Measurements from ENCODE around the gene DIO1. TPM values are rescaled to one million over a fixed set of nuclear protein-coding genes. Genes with fewer than 3 reads are reported as not detected.

DIO1 gene
- polyA plus RNA-seq, result under 1 TPM; 0.04 to 0.31 TPM

GRCh38 chr1:53893999-53894636 is at the start of gene DIO1:
Gene DIO1, plus strand, starts transcription at chr1:53894187. Its CDS starts 24 bp downstream, at chr1:53894211.
- Histone ChIP-seq H3K27ac (ENCODE audit: low read depth in 2 of 2, low read length in 1 of 2) (no peak within 1 kb of the TSS), H3K9me3 (ENCODE audit: control insufficient read depth in 2 of 2, insufficient read depth in 1 of 2, low read depth in 1 of 2, low read length in 1 of 2) (no peaks in the 10 kb centered on the region), H3K4me3 (ENCODE audit: low read depth in 1 of 2, low read length in 2 of 2) (no peak within 1 kb of the TSS), H3K36me3 (ENCODE audit: control insufficient read depth in 2 of 2, insufficient read depth in 2 of 2, low read length in 1 of 2) (no peaks in the 10 kb centered on the region), H3K4me1 (ENCODE audit: control insufficient read depth in 2 of 2, insufficient read depth in 2 of 2, low read length in 1 of 2) (peaks cover 0 to 6% of the 10 kb centered on the region in 2 donors), H3K27me3 (ENCODE audit: control insufficient read depth in 1 of 2, insufficient read depth in 2 of 2, low read length in 2 of 2) (no peaks in the 10 kb centered on the region)
- 71 to 74% methylated on average over 14 of the region's 14 CpGs for WGBS, 2 donors

GRCh38 chr1:53847980-53848379 is 46.0 kb upstream of the DIO1 start:
- H3K27me3 ChIP-seq (ENCODE audit: control insufficient read depth in 1 of 2, insufficient read depth in 2 of 2, low read length in 2 of 2), result no peaks in the 10 kb centered on the region
- WGBS, 2 donors, result 90 to 91% methylated on average over 6 of the region's 6 CpGs
- H3K9me3 ChIP-seq (ENCODE audit: control insufficient read depth in 2 of 2, insufficient read depth in 1 of 2, low read depth in 1 of 2, low read length in 1 of 2), result no peaks in the 10 kb centered on the region
- peaks cover 0 to 4% of the 10 kb centered on the region in 2 donors for H3K36me3 ChIP-seq (ENCODE audit: control insufficient read depth in 2 of 2, insufficient read depth in 2 of 2, low read length in 1 of 2)
- H3K4me3 ChIP-seq (ENCODE audit: low read depth in 1 of 2, low read length in 2 of 2), result no peak overlapping the region
- H3K4me1 ChIP-seq (ENCODE audit: control insufficient read depth in 2 of 2, insufficient read depth in 2 of 2, low read length in 1 of 2), result no peaks in the 10 kb centered on the region
- H3K27ac ChIP-seq (ENCODE audit: low read depth in 2 of 2, low read length in 1 of 2), result no peak overlapping the region

GRCh38 chr1:53850082-53850673 is 43.8 kb upstream of the DIO1 start:
- H3K9me3 ChIP-seq (ENCODE audit: control insufficient read depth in 2 of 2, insufficient read depth in 1 of 2, low read depth in 1 of 2, low read length in 1 of 2), result no peaks in the 10 kb centered on the region
- H3K36me3 ChIP-seq (ENCODE audit: control insufficient read depth in 2 of 2, insufficient read depth in 2 of 2, low read length in 1 of 2), result peaks cover 4 to 9% of the 10 kb centered on the region in 2 donors
- no peaks in the 10 kb centered on the region for H3K4me1 ChIP-seq (ENCODE audit: control insufficient read depth in 2 of 2, insufficient read depth in 2 of 2, low read length in 1 of 2)
- WGBS, 2 donors, result 84 to 89% methylated on average over 7 of the region's 7 CpGs
- H3K27me3 ChIP-seq (ENCODE audit: control insufficient read depth in 1 of 2, insufficient read depth in 2 of 2, low read length in 2 of 2), result no peaks in the 10 kb centered on the region
- no peak overlapping the region for H3K4me3 ChIP-seq (ENCODE audit: low read depth in 1 of 2, low read length in 2 of 2)
- H3K27ac ChIP-seq (ENCODE audit: low read depth in 2 of 2, low read length in 1 of 2), result no peak overlapping the region

- H3K36me3 ChIP-seq (ENCODE audit: control insufficient read depth in 2 of 2, insufficient read depth in 2 of 2, low read length in 1 of 2), result peaks cover 13 to 18% of the 10 kb centered on the region in 2 donors
- no peaks in the 10 kb centered on the region for H3K9me3 ChIP-seq (ENCODE audit: control insufficient read depth in 2 of 2, insufficient read depth in 1 of 2, low read depth in 1 of 2, low read length in 1 of 2)
- no peaks in the 10 kb centered on the region for H3K4me1 ChIP-seq (ENCODE audit: control insufficient read depth in 2 of 2, insufficient read depth in 2 of 2, low read length in 1 of 2)
- no peak overlapping the region for H3K27ac ChIP-seq (ENCODE audit: low read depth in 2 of 2, low read length in 1 of 2)
- H3K27me3 ChIP-seq (ENCODE audit: control insufficient read depth in 1 of 2, insufficient read depth in 2 of 2, low read length in 2 of 2), result no peaks in the 10 kb centered on the region
- H3K4me3 ChIP-seq (ENCODE audit: low read depth in 1 of 2, low read length in 2 of 2), result no peak overlapping the region
- 88 to 90% methylated on average over 9 of the region's 9 CpGs for WGBS, 2 donors
These were observed 42.3 kb upstream of the DIO1 start for GRCh38 chr1:53851571-53852285.

GRCh38 chr1:53860967-53861411 is 33.0 kb upstream of the DIO1 start:
- Histone ChIP-seq H3K9me3 (ENCODE audit: control insufficient read depth in 2 of 2, insufficient read depth in 1 of 2, low read depth in 1 of 2, low read length in 1 of 2) (no peaks in the 10 kb centered on the region), H3K27ac (ENCODE audit: low read depth in 2 of 2, low read length in 1 of 2) (no peak overlapping the region), H3K36me3 (ENCODE audit: control insufficient read depth in 2 of 2, insufficient read depth in 2 of 2, low read length in 1 of 2) (peaks cover 6 to 8% of the 10 kb centered on the region in 2 donors), H3K4me1 (ENCODE audit: control insufficient read depth in 2 of 2, insufficient read depth in 2 of 2, low read length in 1 of 2) (peaks cover 0 to 2% of the 10 kb centered on the region in 2 donors), H3K4me3 (ENCODE audit: low read depth in 1 of 2, low read length in 2 of 2) (no peak overlapping the region), H3K27me3 (ENCODE audit: control insufficient read depth in 1 of 2, insufficient read depth in 2 of 2, low read length in 2 of 2) (no peaks in the 10 kb centered on the region)

GRCh38 chr1:53862507-53862906 is 31.5 kb upstream of the DIO1 start:
- H3K9me3 ChIP-seq (ENCODE audit: control insufficient read depth in 2 of 2, insufficient read depth in 1 of 2, low read depth in 1 of 2, low read length in 1 of 2), result no peaks in the 10 kb centered on the region
- no peak overlapping the region for H3K4me3 ChIP-seq (ENCODE audit: low read depth in 1 of 2, low read length in 2 of 2)
- WGBS, 2 donors, result 67 to 71% methylated on average over 7 of the region's 7 CpGs
- peaks cover 5 to 7% of the 10 kb centered on the region in 2 donors for H3K36me3 ChIP-seq (ENCODE audit: control insufficient read depth in 2 of 2, insufficient read depth in 2 of 2, low read length in 1 of 2)
- H3K27me3 ChIP-seq (ENCODE audit: control insufficient read depth in 1 of 2, insufficient read depth in 2 of 2, low read length in 2 of 2), result no peaks in the 10 kb centered on the region
- H3K27ac ChIP-seq (ENCODE audit: low read depth in 2 of 2, low read length in 1 of 2), result no peak overlapping the region
- H3K4me1 ChIP-seq (ENCODE audit: control insufficient read depth in 2 of 2, insufficient read depth in 2 of 2, low read length in 1 of 2), result peaks cover 0 to 2% of the 10 kb centered on the region in 2 donors

GRCh38 chr1:53868565-53868964 is 25.4 kb upstream of the DIO1 start:
- WGBS, 2 donors, result 70 to 81% methylated on average over 1 of the region's 1 CpG
- Histone ChIP-seq H3K4me3 (ENCODE audit: low read depth in 1 of 2, low read length in 2 of 2) (no peak overlapping the region), H3K27me3 (ENCODE audit: control insufficient read depth in 1 of 2, insufficient read depth in 2 of 2, low read length in 2 of 2) (no peaks in the 10 kb centered on the region), H3K27ac (ENCODE audit: low read depth in 2 of 2, low read length in 1 of 2) (no peak overlapping the region), H3K9me3 (ENCODE audit: control insufficient read depth in 2 of 2, insufficient read depth in 1 of 2, low read depth in 1 of 2, low read length in 1 of 2) (no peaks in the 10 kb centered on the region), H3K36me3 (ENCODE audit: control insufficient read depth in 2 of 2, insufficient read depth in 2 of 2, low read length in 1 of 2) (peaks cover 9 to 13% of the 10 kb centered on the region in 2 donors), H3K4me1 (ENCODE audit: control insufficient read depth in 2 of 2, insufficient read depth in 2 of 2, low read length in 1 of 2) (no peaks in the 10 kb centered on the region)

GRCh38 chr1:53869454-53870117 is 24.4 kb upstream of the DIO1 start:
- Histone ChIP-seq H3K9me3 (ENCODE audit: control insufficient read depth in 2 of 2, insufficient read depth in 1 of 2, low read depth in 1 of 2, low read length in 1 of 2) (no peaks in the 10 kb centered on the region), H3K36me3 (ENCODE audit: control insufficient read depth in 2 of 2, insufficient read depth in 2 of 2, low read length in 1 of 2) (peaks cover 9 to 13% of the 10 kb centered on the region in 2 donors), H3K4me3 (ENCODE audit: low read depth in 1 of 2, low read length in 2 of 2) (no peak overlapping the region), H3K27me3 (ENCODE audit: control insufficient read depth in 1 of 2, insufficient read depth in 2 of 2, low read length in 2 of 2) (no peaks in the 10 kb centered on the region), H3K4me1 (ENCODE audit: control insufficient read depth in 2 of 2, insufficient read depth in 2 of 2, low read length in 1 of 2) (no peaks in the 10 kb centered on the region), H3K27ac (ENCODE audit: low read depth in 2 of 2, low read length in 1 of 2) (no peak overlapping the region)
- 91 to 92% methylated on average over 11 of the region's 11 CpGs for WGBS, 2 donors

- WGBS, 2 donors, result 64 to 71% methylated on average over 4 of the region's 4 CpGs
- Histone ChIP-seq H3K27me3 (ENCODE audit: control insufficient read depth in 1 of 2, insufficient read depth in 2 of 2, low read length in 2 of 2) (no peaks in the 10 kb centered on the region), H3K4me1 (ENCODE audit: control insufficient read depth in 2 of 2, insufficient read depth in 2 of 2, low read length in 1 of 2) (no peaks in the 10 kb centered on the region), H3K9me3 (ENCODE audit: control insufficient read depth in 2 of 2, insufficient read depth in 1 of 2, low read depth in 1 of 2, low read length in 1 of 2) (no peaks in the 10 kb centered on the region), H3K27ac (ENCODE audit: low read depth in 2 of 2, low read length in 1 of 2) (no peak overlapping the region), H3K36me3 (ENCODE audit: control insufficient read depth in 2 of 2, insufficient read depth in 2 of 2, low read length in 1 of 2) (peaks cover 6 to 10% of the 10 kb centered on the region in 2 donors), H3K4me3 (ENCODE audit: low read depth in 1 of 2, low read length in 2 of 2) (no peak overlapping the region)
These were observed 22.8 kb upstream of the DIO1 start for GRCh38 chr1:53871221-53871620.
